ENCODE data around the gene TMEM135. TPM values are rescaled to one million over a fixed set of nuclear protein-coding genes. Genes with fewer than 3 reads are reported as not detected.
"Not testable (repeated sequence)": the region's sequence is repeated elsewhere in the genome, so short reads cannot be mapped to it uniquely, and the experiment has no call there.

The TMEM135 gene
- total RNA-seq, 1 donor: 30.0 TPM

DNA sequence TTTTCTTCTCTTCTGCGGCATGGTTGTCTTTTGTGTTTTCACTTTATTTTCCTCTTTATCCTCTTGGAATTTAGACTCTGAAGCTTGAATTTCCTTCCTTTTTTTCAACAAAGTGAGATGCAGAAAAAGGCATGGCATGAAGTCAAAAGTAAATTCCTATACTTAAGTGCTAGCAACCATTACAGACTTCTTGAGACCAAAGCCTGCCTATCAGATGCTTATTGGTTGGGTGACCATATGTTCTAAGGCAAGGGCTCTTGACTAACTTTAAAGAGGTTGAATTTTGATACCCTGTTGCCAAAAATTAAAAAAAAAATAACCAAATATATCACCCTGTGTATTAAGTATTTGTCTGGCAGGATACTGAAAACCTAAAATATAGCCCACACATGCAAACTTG lies 237.4 kb downstream of the TMEM135 start:
- TF ChIP-seq, protein P1, sequence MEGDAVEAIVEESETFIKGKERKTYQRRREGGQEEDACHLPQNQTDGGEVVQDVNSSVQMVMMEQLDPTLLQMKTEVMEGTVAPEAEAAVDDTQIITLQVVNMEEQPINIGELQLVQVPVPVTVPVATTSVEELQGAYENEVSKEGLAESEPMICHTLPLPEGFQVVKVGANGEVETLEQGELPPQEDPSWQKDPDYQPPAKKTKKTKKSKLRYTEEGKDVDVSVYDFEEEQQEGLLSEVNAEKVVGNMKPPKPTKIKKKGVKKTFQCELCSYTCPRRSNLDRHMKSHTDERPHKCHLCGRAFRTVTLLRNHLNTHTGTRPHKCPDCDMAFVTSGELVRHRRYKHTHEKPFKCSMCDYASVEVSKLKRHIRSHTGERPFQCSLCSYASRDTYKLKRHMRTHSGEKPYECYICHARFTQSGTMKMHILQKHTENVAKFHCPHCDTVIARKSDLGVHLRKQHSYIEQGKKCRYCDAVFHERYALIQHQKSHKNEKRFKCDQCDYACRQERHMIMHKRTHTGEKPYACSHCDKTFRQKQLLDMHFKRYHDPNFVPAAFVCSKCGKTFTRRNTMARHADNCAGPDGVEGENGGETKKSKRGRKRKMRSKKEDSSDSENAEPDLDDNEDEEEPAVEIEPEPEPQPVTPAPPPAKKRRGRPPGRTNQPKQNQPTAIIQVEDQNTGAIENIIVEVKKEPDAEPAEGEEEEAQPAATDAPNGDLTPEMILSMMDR (IDR thresholded peaks at IDR 0.05; ENCODE audit: insufficient read depth, low read length): no peak
- H3K4me3 ChIP-seq (ENCODE audit: low read depth, low read length): no peak overlapping the region
- peak; percentile 54 for DNase-seq (ENCODE audit: low read depth)

DNA sequence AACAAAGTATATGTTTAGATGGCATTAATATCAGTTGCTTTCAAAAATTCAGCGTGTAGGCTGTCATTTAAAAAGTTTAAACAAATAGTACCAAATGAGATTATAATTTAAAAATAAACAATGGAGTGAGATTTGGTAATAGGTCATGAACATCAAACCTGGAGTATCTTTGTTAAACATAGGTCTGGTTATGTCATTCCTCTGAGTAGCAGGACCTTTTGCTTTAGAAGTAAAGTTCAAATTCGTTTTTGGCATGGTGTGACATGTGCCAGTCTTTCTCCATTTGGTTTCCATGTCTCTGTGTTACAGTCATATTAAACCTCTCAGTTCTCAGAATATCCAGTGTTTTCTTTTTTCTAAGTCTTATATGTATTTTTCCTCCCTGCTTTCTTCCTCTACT lies 242.4 kb downstream of the TMEM135 start:
- no peak overlapping the region for H3K4me3 ChIP-seq (ENCODE audit: low read depth, low read length)
- TF ChIP-seq, protein P1 (IDR thresholded peaks at IDR 0.05; ENCODE audit: insufficient read depth, low read length): no peak
- DNase-seq (ENCODE audit: low read depth): no peak

DNA sequence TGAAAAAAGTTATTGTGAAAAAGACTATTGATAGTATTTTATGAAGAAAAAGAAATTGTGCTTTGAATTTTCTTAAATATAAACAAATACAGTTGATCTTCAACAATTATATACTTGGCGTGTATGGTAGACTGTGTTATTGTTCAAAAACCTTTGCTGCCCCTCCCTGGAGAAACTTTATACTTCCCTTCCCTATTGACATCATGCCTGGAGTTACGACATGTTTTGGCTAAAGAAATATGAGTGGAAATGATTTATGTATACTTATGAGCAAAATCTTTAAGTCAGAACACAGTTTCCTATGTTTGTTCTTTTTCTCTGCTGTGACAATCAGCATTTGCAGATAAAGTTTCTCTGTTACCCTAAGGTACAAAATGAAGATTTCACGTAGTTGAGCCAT lies 243.8 kb downstream of the TMEM135 start:
- TF ChIP-seq, protein P1 (IDR thresholded peaks at IDR 0.05; ENCODE audit: insufficient read depth, low read length): no peak
- H3K4me3 ChIP-seq (ENCODE audit: low read depth, low read length): no peak overlapping the region
- DNase-seq (ENCODE audit: low read depth): peak; percentile 94

DNA sequence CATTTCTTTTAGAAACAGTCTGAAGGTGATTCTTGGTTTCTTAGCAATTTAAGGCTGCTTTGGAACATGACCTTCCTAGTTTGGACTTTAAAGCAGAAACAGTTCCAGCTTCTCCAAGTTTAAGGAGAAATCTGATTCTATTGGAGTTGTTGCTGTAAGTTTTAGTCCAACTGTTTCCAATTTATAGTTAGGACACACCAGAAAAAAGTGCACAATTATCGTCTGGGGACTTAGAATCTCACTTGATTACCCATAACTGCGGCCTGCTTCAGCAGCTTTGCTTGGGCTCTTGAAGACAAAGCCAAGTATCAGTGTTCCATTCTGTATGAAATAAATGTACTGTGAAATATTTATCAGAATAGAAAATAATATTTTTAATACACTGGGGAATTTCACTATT lies 246.6 kb downstream of the TMEM135 start:
- no peak overlapping the region for H3K4me3 ChIP-seq (ENCODE audit: low read depth, low read length)
- DNase-seq (ENCODE audit: low read depth): no peak
- TF ChIP-seq, protein P1 (IDR thresholded peaks at IDR 0.05; ENCODE audit: insufficient read depth, low read length): no peak

DNA sequence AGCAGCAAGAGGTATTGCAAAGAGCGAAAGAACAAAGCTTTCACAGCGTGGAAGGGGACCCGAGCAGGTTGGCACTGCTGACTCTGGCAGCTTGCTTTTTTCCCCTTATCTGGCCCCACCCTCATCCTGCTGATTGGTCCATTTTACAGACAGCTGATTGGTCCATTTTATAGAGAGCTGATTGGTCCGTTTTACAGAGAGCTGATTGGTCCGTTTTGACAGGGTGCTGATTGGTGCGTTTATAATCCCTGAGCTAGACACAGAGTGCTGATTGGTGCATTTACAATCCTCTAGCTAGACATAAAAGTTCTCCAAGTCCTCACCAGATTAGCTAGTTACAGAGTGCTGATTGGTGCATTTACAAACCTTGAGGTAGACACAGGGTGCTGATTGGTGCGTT lies 247.9 kb downstream of the TMEM135 start:
- not testable (repeated sequence) for DNase-seq (ENCODE audit: low read depth); H3K4me3 ChIP-seq (ENCODE audit: low read depth, low read length)

DNA sequence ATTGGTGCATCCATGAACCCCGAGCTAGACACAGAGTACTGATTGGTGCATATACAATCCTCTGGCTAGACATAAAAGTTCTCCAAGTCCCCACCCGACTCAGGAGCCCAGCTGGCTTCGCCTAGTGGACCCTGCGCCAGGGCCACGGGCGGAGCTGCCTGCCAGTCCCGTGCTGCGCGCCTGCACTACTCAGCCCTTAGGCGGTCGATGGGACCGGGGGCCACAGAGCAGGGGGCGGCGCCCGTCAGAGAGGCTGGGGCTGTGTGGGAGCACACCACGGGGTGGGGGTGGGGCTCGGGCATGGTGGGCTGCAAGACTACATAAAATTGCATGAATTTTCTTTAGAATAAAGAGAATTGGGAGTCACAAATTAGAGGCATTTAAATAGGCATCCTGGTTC lies 248.6 kb downstream of the TMEM135 start:
- DNase-seq (ENCODE audit: low read depth): no peak
- no peak overlapping the region for H3K4me3 ChIP-seq (ENCODE audit: low read depth, low read length)
- TF ChIP-seq, protein P1 (IDR thresholded peaks at IDR 0.05; ENCODE audit: insufficient read depth, low read length): no peak

DNA sequence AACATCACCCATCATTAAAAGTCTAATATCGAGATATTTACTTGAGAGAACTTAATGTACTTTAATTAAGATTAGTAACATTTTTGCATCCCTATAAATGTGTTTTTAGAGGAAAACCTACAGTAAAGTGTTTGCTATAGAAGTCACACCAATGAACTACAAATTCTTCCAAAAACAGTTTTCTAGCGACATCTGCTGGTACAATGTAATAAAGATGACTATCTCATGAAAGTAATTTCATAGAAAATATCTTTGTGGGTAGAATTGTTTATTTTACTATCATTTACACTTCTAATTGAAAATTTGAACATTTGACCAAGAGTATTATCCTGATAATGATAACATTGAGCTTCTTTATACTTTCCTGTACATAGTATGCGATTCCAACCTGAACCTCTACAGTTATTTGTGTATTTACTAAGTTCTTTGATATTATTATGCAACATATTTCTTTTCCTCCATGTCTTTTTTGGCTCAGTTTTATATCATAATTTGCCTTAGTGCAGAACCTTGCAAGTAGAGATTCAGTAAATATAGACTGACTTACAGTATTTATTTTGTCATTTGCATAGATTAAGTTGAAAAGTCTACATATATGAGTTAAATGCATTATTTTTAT lies 252.7 kb downstream of the TMEM135 start:
- H3K4me3 ChIP-seq (ENCODE audit: low read depth, low read length): no peak overlapping the region
- peak; percentile 84 for DNase-seq (ENCODE audit: low read depth)
- TF ChIP-seq, protein P1 (IDR thresholded peaks at IDR 0.05; ENCODE audit: insufficient read depth, low read length): peak; percentile 50

Data from fibroblast of the aortic adventitia (primary cell).